ENCODE results near the gene ANGEL1.

DNA sequence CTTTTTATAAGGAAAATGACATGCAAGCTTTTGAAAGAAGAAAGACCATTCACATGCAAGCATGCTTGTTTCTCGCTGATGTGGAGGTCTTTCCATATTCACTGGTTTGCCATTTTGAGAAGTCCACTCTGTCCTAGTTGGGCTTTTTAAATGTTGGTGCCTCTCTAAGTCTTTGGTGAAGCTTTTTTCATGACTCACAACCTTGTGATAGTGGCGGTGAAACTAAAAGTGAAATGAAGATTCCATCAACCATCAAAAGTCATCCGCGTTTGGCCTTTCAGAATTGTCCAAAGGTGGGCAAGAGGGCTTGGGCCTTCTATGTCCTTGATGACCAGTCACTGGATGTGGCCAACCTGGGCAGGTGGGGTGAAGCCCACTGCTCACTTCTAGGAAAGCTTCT lies 17.9 kb upstream of the ANGEL1 start:
- TF ChIP-seq CTCF (conservative IDR thresholded peaks at IDR 0.05; ENCODE audit: low read length): no peak
- no peak for TF ChIP-seq EZH2phosphoT487 (IDR thresholded peaks at IDR 0.05; ENCODE audit: borderline replicate concordance, low read depth, low read length)

Data from OCI-LY7 (cell line).